NCI-H2227 (cell line): ENCODE measurements around the gene SPATA25.
A peak's percentile ranks its signal among the peaks of the same experiment; 100 is the strongest.
"Not testable (repeated sequence)": the region's sequence is repeated elsewhere in the genome, so short reads cannot be mapped to it uniquely, and the experiment has no call there.

Source experiments
- DNase-seq: peaks from one replicate; lab custom pipeline; 2025; ENCODE audit not compliant: unreplicated experiment; lab: John Stamatoyannopoulos, UW

The SPATA25 gene

DNA sequence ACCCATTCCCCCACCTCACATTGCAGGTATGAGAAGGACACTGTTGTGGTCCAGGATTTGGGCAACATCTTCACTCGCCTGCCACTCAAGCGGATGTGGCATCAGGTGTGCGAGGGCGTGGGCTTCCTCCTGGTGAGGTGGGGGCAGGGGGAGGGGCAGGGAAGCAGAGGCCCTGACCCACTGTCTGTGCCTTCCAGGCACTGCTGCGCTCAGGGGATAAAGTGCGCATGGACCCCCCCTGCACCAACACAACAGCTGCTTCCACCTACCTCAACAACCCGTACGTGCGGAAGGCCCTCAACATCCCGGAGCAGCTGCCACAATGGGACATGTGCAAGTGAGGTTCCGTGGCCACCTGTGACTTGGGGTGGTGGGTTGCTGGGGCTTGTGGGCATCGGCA, 7.4 kb upstream of the SPATA25 start:
- DNase-seq: no peak

DNA sequence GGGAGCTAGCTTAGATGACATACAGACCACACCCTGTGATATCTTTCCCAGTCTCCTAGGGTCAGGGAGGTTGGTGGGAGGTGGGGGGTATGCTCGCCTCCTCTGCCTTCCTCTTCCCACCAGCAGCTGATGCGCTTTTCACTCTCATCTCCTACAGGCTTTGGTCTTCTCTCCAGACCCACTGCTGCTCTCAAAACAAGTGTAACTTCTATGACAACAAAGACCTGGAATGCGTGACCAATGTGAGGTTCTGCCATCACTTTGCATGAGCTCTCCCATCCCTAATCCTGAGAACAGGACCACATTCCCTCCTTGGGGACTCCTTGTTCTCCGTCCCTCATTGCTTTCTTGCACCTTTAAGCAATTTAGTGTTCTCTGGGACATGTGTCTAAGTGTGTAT, 6.4 kb upstream of the SPATA25 start:
- DNase-seq: no peak

DNA sequence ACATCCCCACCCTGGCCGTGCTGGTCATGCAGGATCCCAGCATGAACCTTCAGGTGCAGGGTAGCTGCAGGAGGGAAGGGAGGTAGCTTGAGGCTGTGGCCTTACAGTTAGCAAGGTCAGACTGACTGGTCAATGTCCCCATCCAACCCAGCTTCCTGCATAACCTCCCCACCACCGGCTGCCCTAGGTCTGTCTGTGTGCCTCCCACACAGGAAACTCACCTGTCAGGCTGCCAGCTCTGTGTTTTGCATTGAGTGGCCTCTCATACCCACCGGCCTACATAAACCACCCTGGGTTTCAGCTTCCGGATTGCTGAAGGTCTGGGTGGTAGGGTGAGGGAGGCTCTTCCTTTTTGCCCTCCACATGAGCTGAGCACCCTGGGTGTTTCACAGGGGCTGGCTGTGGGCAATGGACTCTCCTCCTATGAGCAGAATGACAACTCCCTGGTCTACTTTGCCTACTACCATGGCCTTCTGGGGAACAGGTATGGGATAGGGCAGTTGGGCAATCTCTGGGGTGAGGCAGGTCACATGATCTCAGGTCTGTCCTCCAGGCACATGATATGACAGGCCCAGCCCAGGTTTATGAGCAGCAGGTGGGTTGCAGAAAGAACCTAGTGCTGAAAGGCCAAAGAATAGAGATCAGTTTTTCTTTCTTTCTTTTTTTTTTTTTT, 5.5 kb upstream of the SPATA25 start:
- DNase-seq: no peak

DNA sequence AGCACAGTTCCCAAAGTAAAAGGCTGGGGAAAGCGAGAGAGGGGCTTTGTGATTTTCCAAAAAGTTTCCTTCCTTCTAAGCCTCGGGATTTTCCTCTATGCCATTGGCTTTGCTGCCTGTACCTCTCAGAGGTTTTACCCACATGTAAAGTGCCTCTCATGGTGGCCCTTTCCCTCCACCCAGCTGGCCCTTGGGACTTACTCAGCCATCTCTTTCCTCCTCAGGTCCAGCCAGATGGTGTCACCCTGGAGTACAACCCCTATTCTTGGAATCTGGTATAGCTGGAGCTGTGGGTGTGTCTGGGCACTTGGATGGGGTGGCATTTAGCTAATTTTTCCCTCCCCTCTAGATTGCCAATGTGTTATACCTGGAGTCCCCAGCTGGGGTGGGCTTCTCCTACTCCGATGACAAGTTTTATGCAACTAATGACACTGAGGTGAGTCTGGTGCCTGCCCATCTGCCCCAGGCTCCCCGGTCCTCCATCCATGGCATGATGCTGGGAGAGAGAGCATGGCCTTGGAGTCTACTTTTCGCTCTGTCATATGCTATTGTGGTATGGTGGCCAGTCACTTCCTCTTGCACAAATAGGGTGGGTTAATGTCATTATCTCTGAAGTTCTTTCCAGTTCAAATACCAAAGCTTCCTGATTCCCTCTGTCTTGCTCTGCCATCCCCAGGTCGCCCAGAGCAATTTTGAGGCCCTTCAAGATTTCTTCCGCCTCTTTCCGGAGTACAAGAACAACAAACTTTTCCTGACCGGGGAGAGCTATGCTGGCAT, 4.8 kb upstream of the SPATA25 start:
- DNase-seq: peak; percentile 9

DNA sequence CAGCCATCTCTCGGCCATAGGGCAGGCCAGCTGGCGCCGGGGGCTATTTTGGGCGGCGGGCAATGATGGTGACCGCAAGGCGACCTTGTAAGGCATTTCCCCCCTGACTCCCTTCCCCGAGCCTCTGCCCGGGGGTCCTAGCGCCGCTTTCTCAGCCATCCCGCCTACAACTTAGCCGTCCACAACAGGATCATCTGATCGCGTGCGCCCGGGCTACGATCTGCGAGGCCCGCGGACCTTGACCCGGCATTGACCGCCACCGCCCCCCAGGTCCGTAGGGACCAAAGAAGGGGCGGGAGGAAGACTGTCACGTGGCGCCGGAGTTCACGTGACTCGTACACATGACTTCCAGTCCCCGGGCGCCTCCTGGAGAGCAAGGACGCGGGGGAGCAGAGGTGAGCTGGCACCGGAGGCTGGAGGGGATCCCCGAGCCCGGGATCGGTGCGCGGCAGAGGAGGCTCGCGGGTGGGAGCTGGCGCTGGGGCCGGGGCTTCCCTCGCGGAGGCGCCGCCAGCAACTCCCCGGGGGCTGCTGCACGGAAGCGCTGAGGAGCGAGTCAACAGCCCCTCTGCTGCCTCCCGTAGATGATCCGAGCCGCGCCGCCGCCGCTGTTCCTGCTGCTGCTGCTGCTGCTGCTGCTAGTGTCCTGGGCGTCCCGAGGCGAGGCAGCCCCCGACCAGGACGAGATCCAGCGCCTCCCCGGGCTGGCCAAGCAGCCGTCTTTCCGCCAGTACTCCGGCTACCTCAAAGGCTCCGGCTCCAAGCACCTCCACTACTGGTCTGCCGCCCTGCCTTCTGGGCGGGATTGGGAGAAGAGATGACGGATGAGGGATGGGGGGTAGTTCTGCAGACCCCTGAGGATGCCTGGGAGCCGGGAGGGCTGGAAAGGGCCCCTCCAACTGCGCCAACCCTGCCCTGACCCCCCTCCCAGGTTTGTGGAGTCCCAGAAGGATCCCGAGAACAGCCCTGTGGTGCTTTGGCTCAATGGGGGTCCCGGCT, 3.9 kb upstream of the SPATA25 start, which contains the start of the genes CTSA and NEURL2:
CTSA (plus strand) TSS at position 351 of the 999 bp plus-strand sequence; CDS start at position 585, 234 bp downstream.
NEURL2 (minus strand) TSS at position 224 of the 999 bp plus-strand sequence; CDS start at position 7, 217 bp downstream.
- peak; percentile 91 for DNase-seq

DNA sequence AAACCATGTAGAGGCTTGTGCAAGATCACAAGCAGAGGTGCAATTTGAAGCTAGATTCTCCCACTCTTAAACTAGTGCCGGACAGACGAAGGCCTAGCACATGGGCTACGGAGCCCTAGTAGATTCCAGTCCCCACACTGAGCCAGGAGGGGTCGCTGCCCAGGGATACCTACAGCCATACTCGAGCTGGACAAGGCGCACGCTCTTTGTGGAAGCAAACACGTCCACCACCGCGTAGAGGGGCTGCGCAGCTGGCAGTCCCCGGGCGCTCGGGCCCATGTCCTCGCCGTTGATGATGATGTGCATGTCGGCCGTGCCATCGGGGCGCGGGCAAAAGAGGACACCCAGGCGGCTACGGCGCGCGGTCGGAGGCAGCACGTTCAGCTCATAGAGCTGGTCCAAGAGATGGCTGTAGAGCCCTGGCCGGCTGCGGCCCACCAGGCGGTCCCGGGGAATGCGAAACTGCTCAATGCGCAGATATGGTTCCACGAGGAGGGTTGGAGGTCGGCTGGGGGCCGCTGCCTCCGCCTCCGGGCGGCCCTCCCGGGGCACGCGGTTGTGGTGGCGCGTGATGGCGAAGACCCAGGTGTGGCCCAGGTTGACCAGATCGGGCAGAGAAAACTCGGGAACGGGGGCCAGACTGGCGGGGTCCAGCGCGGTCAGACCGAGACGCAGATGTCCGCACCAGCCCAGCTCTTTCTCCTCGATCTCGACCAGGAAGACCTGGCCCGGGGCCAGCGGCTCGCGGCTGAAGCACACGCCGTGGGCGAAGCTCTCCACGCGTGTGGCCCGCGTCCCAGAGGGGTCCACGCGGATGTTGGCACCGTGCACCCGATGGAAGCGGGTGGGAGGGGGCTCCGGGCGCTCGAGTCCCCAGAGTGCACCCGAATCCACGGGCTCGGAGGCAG, 2.9 kb upstream of the SPATA25 start:
- DNase-seq: peak; percentile 82

DNA sequence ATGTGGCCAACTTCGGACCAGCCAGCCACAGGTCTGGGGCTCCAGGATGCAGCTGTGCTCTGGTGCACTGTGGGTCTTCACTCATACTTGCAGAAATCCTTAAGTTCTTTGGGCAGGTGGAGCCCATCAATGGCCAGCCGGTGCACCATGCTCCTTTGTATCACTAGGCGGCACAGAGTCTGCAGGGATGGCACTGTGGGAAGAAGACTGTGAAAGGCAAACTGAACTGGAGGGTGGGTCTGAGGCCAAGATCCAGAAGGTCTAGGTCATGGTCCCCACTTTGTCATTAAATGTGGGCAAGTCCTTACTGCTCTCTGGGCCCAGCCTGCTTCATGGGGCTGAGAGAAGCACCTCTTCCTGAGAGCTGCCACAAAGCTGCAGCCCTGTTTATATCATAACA, 1.3 kb upstream of the SPATA25 start:
- no peak for DNase-seq

DNA sequence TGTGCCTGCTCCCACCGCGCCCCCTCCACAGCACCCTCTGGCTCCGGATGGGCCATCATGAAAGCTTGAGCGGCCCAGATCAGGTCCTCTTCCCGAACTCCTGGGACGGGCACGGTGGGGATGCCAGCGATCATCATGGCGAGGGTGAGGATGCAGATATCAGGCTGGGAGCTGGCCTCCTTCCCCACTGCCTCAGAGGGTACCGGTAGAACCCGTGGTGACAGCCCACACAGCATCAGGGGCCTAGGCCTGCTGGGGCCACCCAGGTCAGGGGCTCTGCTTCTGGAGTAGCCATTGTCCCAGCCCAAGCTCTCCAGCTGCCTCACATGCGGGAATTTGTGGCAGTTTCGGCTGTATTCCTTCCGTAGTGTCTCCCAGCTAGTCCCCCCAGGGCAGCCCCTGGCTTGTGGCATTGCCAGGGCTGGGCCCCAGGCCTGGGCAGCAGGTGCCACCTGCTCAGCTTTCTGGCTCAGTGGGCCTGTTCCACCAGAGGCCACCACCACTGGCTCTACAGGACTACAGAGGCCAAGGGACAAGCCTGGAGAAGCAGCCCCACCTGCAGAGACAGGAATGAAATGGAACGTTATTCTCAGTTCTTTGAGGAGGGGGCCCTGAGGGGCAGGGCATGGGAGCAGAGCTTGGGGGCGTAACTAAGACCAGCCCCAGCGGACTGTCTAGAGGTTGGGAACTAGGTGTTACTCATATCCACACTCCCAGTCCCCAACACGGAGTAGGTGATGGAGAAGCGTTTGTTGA, 654 bp downstream of the SPATA25 start:
- no peak for DNase-seq

DNA sequence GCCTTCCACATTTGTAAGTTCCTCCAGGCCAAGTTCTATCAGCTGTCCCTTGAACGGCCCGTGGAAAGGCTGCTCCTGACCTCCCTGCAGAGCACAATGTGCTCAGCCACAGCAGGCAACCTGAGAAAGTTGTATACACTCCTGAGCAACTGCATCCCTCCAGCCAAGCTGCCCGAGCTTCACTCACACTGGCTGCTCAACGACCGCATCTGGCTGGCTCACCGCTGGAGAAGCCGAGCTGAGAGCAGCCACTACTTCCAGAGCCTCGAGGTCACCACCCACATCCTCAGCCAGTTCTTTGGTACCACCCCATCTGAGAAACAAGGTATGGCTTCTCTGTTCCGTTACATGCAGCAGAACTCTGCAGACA, 4.3 kb downstream of the SPATA25 start:
- no peak for DNase-seq

DNA sequence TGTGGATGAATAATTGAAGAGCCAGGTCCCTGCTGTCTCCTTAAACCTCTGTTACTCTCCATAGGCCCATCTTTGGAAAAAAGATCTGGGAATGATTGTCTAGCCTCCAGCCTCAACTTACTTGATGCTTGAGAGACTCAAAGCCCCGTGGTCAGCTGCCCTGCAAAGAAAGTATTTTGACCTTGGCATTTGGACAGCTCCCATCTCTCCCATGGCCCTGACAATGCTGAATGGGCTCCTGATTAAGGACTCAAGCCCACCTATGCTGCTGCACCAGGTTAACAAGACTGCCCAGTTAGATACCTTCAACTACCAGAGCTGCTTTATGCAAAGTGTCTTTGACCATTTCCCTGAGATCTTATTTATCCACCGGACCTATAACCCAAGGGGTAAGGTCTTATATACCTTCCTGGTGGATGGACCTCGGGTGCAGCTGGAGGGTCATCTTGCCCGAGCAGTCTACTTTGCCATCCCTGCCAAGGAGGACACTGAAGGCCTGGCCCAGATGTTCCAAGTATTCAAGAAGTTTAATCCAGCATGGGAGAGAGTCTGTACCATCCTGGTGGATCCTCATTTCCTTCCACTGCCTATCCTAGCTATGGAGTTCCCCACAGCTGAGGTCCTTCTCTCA, 4.8 kb downstream of the SPATA25 start:
- DNase-seq: no peak

DNA sequence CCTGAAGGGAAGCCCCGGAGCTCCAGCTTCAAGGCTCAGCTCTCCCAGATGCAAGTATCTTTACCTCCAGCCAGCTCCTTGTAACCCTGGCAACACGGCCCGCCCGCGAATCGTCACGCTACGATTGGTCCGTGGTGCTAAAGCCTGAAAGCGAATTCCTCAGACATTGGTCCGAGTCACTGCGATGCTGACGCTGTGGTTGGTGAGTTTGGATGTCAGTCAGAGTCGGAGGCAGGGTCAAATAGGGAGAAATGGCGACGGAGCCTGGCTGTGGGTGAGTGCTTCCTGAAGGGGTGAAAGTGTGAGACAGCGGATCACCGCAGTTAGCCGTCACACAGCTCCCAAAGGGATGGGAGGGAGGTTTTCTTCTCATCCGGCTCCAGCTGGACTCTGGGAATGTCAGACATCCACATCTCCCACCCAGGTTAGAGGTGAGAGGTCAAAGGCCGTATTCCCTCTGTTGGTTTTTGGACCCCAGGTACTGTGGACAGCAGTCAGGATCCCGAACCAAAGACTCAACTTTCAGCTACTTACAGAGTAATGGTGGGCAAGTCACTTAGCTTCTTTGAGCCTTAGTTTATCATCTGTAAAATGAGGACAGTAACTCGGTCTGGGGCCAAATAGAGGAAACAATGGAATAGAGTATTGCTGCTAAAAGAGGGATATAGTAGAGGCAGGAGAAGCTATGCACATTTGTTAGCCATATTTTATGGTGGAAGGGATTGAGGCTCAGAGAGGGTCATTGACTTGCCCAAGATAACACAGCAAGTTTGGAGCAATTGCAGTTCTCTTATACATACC, 6.2 kb downstream of the SPATA25 start, which contains the start of gene ZSWIM1:
ZSWIM1 (plus strand) TSS at position 240 of the 801 bp plus-strand sequence. CDS start 1,366 bp downstream, outside the sequence.
- DNase-seq: peak; percentile 100

DNA sequence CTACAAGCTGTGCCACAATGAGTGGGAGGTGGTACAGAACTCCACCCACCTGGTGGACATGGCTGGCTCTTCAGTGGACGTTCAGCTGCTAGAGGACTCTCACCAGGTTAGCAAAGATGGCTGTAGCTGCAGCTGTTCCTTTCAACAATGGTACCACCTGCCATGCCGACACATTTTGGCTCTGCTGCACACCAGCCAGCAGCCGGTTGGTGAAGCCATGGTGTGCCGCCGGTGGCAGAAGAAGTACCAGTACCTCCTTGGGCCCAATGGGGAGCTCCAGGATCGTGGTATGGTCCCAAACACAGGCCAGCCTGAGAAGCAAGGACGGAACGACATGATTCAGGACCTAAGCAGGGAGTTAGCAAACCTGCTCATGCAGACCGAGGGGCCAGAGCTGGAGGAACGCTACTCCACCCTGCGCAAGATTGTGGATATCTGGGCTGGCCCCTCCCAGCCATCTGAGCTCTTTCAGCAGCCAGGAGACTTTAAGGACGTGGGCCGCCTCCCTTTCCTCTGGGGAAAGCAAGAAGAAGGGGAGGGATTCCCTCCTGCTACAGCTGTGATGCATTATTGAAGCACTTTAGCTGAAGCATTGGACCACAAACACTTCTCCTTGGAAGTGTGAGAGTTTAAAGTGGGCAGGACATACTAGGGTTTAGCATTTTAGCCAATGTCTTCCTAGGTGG, 9.2 kb downstream of the SPATA25 start:
- DNase-seq: no peak

DNA sequence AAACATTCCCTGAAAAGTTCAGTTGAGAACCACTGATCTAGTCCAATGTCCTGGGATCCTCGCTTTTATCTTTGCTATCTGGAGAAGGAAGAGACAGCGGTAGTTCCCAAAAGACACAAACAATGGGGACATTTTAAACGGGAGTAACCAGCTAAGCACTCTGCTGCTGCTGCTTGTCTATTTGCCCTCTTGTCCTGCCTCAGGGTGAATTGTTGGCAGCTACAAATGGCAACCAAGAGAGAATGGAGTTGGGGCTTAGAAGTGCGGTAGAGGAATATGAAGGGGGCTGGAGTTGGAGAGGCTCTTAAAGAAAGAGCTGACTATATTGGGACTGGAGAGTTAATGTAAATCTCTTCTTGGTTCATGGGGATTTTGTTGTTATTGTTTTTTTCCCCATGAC, 12.8 kb downstream of the SPATA25 start:
- DNase-seq: no peak

DNA sequence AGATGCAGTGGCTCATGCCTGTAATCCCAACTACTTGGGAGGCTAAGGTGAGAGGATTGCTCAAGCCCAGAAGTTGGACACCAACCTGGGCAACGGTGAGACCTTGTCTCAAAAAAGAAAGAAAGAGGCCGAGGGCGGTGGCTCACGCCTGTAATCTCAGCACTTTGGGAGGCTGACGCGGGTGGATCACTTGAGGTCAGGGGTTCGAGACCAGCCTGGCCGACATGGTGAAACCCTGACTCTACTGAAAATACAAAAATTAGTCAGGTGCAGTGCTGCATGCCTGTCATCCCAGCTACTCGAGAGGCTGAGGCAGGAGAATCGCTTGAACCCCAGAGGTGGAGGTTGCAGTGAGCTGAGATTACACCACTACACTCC, 13.3 kb downstream of the SPATA25 start:
- DNase-seq: not testable (repeated sequence)

DNA sequence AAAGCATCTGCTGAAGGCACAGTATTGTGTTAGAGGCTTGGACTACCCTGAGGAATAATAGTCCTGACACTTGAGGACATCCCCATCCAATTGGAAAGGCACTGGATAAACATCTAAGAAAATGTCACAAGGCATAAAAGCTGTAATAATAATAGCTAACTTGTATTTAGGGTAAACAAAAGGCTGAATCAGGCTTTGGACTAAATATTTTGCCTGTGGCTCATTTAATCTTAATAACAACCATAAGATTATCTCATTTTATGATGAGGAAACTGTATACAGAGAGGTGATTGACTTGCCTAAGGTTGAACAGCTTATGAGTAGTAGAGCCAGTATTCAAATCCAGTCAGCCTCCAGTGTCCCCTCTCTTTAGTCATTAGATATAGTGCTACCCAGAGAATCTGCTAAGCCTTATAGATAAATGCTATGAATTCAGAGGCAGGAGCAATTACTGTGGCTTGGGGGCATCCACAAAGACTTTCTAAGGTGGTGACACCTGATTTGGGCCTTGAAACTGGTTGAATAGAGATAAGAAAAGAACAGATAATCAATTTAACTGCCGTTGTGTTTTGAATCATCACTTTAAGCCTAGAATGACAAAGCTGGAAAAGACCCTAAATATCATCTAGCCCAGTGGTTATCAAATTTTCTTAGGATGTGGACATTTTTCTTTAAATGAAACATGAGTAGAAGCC, 13.9 kb downstream of the SPATA25 start:
- DNase-seq: no peak

DNA sequence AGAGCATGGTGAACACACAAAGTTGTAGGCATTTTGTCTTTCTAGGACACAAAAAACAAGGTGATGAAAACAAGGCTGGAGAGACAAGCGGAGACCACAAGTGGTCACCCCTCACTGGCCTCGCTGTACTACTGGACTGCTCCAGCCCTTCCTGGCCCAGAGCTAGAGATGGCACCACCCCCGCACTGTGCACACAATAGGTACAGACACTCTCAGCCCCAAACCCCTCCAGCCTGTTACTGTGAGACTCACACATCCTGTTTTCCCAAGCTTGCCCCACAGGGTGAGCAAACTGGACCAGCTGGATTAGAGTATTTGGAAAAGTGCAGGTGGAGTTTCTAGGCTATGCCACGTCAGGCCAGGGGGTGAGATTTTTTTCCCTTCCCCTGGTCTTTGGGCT, 14.8 kb downstream of the SPATA25 start:
- DNase-seq: no peak

DNA sequence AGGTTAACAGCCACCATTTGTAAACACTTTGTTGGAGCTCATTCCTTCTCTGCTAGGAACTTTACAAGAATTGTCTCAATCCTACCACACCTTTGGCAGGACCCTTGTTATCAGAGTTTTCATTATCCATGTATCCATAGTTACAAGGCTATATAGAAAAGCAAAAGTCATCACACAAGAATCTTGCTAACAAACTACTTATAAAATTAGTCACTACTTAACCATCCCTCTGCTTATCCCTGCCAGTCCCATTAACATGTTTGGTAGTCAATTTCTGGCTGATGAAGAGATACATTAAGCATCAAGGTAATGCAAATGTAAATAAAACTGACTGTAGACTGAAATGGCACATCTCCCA, 19.6 kb downstream of the SPATA25 start:
- no peak for DNase-seq
